SHP77 (cell line): ENCODE data around the gene ALDH3A1.
A peak's percentile ranks its signal among the peaks of the same experiment; 100 is the strongest.

Source experiments
- DNase-seq, 2 experiments: peaks; one replicate each; lab custom pipeline; 2025; lab: John Stamatoyannopoulos, UW

The ALDH3A1 gene

GRCh38 chr17:19741832-19742457, 6.2 kb downstream of the ALDH3A1 start:
- no peak for DNase-seq

DNA sequence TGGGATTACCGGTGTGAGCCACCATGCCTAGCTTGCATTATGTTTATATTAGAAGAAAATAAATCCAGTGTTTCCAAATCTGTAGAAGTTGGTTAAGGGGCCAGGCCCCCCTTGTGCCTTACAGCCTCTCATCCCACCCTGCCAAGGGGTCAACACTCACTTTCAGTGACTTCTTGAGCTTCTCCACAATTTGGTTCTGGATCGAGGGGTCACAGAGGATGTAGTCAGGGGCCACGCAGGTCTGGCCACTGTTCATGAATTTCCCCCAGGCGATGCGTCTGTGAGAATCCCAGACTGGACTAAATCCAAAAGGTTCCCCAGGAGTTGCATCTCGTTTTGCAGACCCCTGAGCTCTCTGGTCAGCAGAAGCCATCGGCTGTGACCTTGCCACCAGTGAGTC, 7.2 kb downstream of the ALDH3A1 start:
- DNase-seq = no peak

GRCh38 chr17:19739241-19740201, 8.6 kb downstream of the ALDH3A1 start:
- no peak for DNase-seq

- no peak for DNase-seq
These were observed 9.3 kb downstream of the ALDH3A1 start for GRCh38 chr17:19738757-19739156.

DNA sequence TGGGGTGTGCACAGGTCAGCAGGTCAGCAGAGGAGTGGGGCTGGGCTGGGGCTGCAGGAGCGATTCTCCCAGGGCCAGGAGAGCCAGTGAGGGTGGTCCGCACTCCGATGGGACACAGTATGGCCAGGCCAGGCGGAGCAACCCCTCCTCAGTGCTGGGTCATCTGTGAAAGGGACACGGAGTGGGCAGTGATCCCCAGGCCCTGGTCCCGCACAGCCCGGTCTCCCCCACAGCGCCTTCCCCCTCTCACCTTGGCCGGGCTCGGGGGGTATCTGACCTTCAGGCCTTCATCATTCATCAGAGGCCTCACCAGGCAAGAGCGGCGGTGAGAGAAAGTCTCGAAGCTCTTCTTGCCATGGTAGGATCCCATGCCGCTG, 10.0 kb downstream of the ALDH3A1 start:
- no peak for DNase-seq

- DNase-seq = no peak
These were observed 10.6 kb downstream of the ALDH3A1 start for GRCh38 chr17:19737305-19738072.

- no peak for DNase-seq
These were observed 12.0 kb downstream of the ALDH3A1 start for GRCh38 chr17:19736071-19736470.

DNA sequence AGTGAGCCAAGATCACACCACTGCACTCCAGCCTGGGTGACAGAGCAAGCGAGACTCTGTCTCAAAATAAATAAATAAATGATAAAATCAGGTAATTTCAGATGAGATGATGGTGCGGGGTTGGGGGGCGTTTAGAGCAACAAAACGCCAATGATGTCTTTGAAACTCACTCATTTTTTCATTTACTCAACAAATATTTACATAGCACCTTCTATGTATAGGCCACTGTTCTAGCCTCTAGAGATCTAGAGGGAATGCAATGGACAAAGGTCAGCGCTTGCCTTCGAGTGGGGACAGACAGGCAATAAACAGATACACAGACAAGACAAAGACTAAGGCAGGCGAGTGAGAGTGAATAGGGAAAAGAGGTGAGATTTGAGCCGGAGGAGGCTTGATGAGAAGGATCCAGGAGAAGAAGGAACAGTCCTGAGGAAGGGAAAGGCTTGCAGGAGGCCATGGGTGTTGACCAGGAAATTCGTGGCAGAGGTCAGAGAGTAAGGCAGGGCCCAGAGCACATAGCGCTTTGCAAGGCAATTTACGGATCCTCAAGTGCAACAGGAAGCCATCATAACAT, 14.1 kb downstream of the ALDH3A1 start:
- no peak for DNase-seq

DNA sequence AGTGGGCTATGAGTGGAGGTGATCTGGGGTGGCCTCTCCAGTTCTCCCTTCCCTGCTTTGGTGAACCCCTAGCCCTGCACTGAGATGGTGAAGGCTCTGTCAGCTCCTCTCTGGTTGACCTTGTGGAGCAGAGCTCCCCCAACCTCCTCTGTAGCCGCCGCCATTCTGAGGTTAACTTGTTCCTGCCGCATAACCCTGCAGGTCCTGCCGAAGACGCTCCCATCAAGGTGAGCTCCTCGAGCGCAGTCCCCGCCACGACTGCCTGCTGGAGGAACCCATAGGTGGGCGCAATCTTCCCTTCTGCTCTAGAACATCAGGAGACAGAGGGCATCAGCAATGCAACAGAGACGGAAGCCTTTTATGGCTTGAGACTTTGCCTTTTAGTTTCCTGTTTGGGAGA, 16.5 kb downstream of the ALDH3A1 start:
- DNase-seq = no peak

DNA sequence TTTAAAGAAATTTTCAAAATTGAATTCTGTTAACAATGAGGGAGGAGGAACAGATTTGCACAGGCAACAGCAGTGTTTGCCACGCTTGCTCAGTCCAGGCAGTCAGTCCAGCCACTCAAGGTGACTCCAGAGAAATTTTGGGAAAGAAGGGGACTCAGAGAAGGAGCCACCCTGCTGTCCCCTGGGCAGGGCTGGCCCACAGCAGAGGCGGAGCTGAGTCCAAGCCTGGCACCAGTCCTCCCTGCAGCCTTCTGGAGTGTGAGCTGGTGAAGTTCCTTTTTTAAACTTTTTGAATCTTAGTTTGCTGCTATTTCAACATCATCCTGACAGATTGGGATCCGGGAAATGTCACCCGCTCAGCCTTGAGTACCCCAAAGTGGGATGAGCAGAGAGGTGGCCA, 17.3 kb downstream of the ALDH3A1 start:
- DNase-seq = no peak

GRCh38 chr17:19729900-19730299, 18.2 kb downstream of the ALDH3A1 start:
- DNase-seq = no peak

GRCh38 chr17:19728084-19728495, 20.0 kb downstream of the ALDH3A1 start:
- peak; percentile 99 for DNase-seq

GRCh38 chr17:19727501-19728078, 20.5 kb downstream of the ALDH3A1 start:
- peak; percentile 88 to 94 for DNase-seq

GRCh38 chr17:19726631-19727376, 21.3 kb downstream of the ALDH3A1 start:
- DNase-seq = peak; percentile 56 to 62

DNA sequence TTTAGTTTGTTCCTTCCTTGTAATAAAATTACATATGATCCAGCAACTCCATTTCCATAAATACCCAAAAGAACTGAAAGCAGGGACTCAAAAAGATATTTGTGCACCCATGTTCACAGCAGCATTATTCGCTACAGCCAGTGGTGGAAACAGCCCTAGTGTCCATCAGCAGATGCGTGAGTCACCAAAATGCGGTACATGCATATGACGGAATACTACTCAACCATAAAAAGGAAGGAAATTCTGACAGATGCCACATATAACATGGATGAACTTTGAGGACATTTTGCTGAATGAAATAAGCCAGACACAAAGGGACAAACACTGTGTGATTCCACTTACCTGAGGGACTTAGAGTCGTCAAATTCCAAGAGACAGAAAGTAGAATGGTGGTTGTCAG, 22.6 kb downstream of the ALDH3A1 start:
- no peak for DNase-seq

GRCh38 chr17:19724501-19725420, 23.3 kb downstream of the ALDH3A1 start:
- no peak for DNase-seq

DNA sequence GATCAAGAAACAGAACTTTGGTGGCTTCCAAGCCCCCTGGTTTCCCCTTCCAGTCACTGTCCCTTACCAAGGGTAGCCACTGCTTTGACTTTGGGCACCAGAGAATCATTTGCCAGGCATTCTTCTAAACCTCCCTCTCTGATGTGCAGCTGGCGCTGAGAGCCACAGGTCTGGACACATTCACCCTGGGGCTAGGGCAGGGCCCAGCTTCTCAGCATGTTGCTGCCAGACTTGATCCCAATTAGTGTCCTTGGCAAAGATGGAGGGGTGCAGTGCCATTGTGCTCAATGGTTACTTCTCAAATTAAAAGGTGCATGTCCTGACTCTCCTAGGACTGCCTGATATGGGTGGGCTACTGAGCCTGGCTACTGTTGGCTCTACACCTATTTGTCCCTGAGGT, 24.1 kb downstream of the ALDH3A1 start:
- no peak for DNase-seq

DNA sequence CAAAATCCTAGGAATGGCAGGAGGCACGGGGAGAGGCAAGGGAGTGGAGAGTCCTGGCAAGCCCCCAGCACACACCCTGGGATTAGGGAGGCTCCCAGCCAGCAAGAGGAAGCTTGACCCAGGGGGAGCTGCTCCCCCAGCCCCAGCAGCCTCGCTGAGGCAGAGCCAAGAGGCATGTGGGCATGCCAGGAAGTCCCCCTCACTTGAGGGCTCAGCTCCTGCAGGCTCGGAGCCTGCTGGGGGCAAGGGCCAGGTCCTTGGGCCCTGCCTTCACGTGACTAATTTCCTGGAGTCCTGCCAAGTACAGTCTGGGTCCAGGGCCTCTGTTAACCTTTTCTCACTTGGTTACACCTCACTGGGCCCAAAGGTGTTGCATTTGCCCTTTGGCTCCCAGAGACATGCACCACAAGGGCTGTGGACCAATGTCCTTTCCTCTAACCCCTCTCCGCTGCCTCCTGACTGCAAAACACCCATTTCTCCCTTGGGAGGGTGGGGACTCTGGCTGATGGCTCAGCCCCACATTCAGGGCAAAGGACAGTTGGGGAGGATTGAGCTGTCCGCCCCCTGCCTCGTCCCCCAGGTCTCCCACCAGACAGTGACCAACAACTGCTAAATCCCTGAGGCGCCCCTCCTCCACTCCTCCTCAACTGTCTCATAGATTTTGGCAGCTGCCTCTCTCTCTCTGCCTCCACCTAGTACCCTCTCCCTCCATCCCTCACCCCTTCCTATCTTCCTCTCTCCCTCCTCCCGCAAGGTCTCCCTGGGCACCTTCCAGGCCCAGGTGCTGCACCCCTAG, 27.3 kb downstream of the ALDH3A1 start:
- peak; percentile 58 to 59 for DNase-seq

- DNase-seq = no peak
These were observed 28.0 kb downstream of the ALDH3A1 start for GRCh38 chr17:19720210-19720475.
